Measurements from ENCODE around the gene TMC8. TPM values are rescaled to one million over a fixed set of nuclear protein-coding genes. Genes with fewer than 3 reads are reported as not detected.

The TMC8 gene
- 0.22 to 0.43 TPM (median 0.38 TPM) in 5 replicates for total RNA-seq (2022; extraction: Qiagen RNA extraction; ENCODE audit: low read depth)

DNA sequence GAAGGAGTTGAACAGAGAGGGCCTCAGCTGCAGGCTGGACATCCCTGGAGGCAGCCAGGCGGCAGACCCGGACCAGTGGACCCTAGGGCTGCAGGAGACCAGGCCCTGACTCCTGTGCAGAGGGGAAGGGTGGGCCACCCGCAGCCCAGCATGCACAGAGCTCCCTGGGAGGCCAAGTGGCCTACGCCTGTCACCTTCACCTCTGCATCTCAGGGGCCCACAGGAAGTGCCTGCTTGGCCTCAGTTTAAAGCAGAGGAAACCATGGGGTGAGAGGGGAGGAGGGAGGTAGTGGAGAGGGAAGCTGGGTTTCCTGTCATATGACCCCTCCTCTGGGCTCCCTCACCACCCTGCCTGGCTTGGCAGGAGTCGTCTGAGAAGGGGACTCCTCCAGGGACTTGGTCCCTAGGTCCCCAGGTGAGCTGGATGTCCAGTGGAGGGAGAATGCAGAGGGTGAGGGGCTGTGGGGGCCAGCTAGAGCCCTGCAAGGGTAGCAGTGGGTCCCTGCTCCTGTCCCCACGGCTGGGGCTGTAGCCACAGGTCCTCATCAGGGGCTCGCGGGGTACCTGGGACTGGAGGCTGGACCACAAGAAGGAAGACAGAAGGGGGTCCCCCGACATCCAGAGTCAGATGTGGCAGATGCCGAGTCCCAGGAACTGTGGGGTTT, at the start of gene TMC8:
TSS of gene TMC8 (plus strand) at position 335 of the 665 bp plus-strand sequence. CDS start 818 bp downstream, outside the sequence.

DNA sequence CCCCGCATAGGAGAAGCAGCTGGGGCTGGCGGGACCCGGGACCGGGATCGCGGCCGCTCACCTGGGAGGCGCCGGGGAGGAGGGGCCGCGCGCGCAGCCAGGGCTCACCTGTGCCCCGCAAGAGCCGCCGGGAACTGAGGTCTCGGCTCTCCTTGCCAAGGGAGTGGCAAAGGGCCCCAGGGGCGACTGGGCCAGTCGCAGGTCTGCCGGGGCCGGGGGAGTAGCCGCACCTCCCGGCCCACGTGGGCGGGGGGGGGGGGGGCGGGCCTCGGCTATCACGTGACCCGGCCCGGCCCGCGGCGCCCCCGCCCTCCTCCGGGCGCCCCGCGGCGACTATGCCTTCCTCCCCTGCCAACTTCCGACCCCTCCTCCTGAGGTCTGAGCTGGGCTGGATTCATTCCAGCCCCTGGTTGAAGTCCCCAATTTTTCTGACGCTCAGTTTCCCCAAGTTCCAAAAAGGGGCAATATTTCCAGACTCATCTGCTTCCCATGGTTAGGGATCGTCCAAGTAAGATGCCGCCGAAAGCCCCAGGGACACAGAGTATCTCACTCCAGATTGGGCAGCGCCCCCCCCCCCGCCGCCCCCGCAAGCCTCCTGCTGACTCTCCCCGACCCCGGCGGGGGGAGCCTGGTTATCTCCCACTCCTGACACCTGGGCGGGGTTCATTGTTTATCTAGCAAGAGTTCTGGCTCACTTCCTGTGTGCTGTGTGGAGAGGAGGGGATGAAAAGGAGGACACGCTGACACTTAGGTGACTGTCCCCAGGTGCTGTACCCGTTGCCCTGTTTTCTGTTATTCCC, 1.8 kb upstream of the TMC8 start, which contains the start of gene TMC6:
TSS of gene TMC6 (minus strand) at position 205 of the 800 bp plus-strand sequence. CDS start 1,923 bp downstream, outside the sequence.

DNA sequence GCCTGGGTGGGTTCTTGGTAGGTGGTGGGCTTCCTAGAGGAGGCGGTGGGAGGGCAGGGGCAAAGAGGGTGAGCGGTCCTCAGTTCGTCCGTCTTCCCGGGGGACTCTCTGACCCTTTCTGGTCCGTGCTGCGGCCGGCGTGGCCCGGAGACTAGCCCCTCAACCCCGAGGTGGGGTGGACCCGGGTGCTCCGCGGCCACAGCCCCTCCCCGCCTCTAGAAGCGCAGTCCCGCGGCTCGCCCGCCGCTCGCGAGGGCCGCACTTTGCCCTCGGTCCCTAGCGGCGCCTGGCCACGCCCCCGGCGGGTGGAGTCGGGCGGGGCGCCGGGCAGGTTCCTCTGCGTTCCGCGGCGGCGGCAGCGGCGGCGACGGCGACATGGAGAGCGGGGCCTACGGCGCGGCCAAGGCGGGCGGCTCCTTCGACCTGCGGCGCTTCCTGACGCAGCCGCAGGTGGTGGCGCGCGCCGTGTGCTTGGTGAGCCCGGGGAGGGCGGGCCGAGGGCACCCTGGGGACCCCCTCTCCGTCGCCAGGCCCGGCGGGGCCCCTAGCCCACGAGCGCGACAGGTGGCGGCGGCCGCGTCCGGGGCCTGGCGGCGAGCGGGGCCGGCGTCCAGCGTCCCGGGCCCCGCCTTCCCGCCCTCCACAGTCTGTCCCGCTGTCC, 37.8 kb downstream of the TMC8 start, which contains the start of gene SYNGR2:
TSS of gene SYNGR2 (plus strand) at position 340 of the 661 bp plus-strand sequence. CDS start at position 376, 36 bp downstream.

GRCh38 chr17:78186692-78187595, 56.4 kb downstream of the TMC8 start, which contains the start of the genes AFMID and TK1:
AFMID (plus strand) TSS chr17:78187362; CDS start chr17:78187371, 9 bp downstream.
TK1 (minus strand) TSS chr17:78187052; CDS start chr17:78186994, 58 bp downstream.

Other genes with a start within 250 kb of the TMC8 start
- 1.4 to 2.5 TPM (median 2.4 TPM) in 5 replicates for gene TNRC6C, start 172.1 kb upstream of the TMC8 start, total RNA-seq (2022; extraction: Qiagen RNA extraction; ENCODE audit: low read depth)
- 8.5 to 11.4 TPM (median 10.5 TPM) in 5 replicates for gene TMC6, start 2.0 kb upstream of the TMC8 start, total RNA-seq (2022; extraction: Qiagen RNA extraction; ENCODE audit: low read depth)
- not detected in 5 replicates for gene C17orf99, start 15.6 kb downstream of the TMC8 start, total RNA-seq (2022; extraction: Qiagen RNA extraction; ENCODE audit: low read depth)
- gene SYNGR2, start 37.8 kb downstream of the TMC8 start, total RNA-seq (2022; extraction: Qiagen RNA extraction; ENCODE audit: low read depth), result 110 to 207 TPM (median 195 TPM) in 5 replicates
- 213 to 277 TPM (median 227 TPM) in 5 replicates for gene TK1, start 56.3 kb downstream of the TMC8 start, total RNA-seq (2022; extraction: Qiagen RNA extraction; ENCODE audit: low read depth)
- gene AFMID, start 56.6 kb downstream of the TMC8 start, total RNA-seq (2022; extraction: Qiagen RNA extraction; ENCODE audit: low read depth), result 41.9 to 63.1 TPM (median 42.2 TPM) in 5 replicates
- gene BIRC5, start 83.5 kb downstream of the TMC8 start, total RNA-seq (2022; extraction: Qiagen RNA extraction; ENCODE audit: low read depth), result 101 to 114 TPM (median 110 TPM) in 5 replicates
- not detected in 5 replicates for gene TMEM235, start 100.9 kb downstream of the TMC8 start, total RNA-seq (2022; extraction: Qiagen RNA extraction; ENCODE audit: low read depth)
- 33.3 to 47.2 TPM (median 40.3 TPM) in 5 replicates for gene SOCS3, start 229.3 kb downstream of the TMC8 start, total RNA-seq (2022; extraction: Qiagen RNA extraction; ENCODE audit: low read depth)
- gene PGS1, start 247.9 kb downstream of the TMC8 start, total RNA-seq (2022; extraction: Qiagen RNA extraction; ENCODE audit: low read depth), result 21.8 to 28.7 TPM (median 28.0 TPM) in 5 replicates

Data from A549 treated with CpdA at 1 μM for 4 hours (cell line).